Measurements from ENCODE around the gene FLYWCH1.
"Not testable (repeated sequence)": the region's sequence is repeated elsewhere in the genome, so short reads cannot be mapped to it uniquely, and the experiment has no call there.

FLYWCH1 gene

DNA sequence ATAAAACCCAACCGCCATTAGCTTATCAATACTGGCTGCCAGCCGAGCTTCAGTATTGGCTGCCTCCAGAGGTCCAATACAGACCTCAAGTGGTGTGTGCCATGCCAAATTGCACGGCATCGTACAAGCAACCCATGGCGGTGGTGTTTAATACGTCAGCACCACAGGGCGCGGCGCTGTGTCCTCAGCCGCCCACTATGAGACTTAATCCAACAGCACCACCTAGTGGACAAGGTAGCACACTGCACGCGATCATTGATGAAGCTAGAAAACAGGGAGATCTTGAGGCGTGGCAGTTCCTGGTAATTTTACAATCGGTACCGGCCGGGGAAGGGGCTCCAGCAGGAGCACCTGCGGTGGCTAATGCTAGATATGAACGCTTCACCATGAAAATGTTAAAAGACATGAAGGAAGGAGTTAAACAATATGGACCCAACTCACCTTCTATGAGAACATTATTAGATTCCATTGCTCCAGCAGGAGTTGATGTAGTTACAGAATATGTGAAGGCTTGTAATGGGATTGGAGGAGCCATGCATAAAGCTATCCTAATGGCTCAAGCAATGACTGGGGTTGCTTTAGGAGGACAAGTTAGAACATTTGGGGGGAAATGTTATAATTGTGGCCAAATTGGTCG, 15.4 kb downstream of the FLYWCH1 start:
- peak; percentile 76 for DNase-seq (ENCODE audit: low read depth)

DNA sequence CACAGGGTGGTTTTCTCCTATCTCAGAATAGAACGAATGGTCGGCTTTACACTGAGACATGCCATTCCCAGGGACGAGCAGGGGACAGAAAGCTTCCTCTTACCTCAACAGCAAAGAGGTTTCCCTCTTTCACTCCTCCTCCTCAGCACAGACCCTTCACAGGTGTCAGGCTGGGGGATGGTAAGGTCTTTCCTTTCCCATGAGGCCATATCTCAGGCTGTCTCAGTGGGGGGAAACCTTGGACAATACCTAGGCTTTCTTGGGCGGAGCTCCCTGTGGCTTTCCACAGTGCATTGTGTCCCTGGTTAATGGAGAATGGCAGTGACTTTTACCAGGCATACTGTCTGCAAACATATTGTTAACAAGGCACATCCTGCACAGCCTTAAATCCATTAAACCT, 16.4 kb downstream of the FLYWCH1 start:
- not testable (repeated sequence) for DNase-seq (ENCODE audit: low read depth)

DNA sequence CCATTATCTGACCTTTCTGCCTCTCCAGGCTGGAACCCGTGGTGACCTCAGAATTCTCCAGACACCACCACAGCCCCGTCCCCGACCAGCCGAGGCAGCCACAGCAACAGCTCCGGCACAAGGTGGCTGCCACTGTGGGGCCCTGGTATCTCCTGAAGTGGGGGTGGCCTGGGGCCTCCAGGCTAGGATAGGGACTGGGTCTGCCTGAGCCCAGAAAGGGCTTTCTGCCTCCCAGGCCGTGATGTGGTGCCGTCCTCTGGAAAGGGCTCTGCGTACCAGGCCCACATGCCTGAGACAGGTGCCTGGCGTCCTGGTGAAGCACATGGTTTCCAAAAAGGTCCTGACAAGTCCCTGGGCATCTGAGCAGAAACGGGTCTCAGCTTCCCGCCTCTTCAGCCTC, 17.1 kb downstream of the FLYWCH1 start:
- no peak for DNase-seq (ENCODE audit: low read depth)

DNA sequence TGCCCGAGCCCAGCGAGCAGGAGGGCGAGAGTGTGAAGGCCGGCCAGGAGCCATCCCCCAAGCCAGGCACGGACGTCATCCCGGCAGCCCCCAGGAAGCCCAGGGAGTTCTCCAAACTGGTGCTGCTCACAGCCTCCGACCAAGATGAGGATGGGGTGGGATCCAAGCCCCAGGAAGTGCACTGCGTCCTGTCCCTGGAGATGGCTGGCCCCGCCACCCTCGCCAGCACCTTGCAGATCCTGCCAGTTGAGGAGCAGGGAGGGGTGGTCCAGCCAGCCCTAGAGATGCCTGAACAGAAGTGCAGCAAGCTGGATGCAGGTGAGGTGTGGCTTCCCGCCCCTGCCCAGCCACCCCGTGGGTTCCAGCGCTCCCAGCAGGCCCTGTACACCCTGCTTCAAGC, 18.0 kb downstream of the FLYWCH1 start:
- DNase-seq (ENCODE audit: low read depth) = no peak

DNA sequence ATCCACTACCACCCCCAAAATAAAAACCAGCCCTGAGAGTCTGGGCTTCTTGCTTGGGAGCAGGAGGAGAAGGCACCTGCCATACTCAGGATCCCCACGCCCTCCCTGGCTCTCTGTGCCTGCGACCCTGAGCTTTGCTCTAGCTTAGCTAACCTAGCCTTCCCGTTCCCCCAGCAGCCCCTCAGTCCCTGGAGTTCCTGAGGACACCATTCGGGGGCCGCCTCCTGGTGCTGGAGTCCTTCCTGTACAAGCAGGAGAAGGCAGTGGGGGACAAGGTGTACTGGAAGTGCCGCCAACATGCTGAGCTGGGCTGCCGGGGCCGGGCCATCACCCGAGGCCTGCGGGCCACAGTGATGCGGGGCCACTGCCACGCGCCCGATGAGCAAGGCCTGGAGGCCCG, 18.5 kb downstream of the FLYWCH1 start:
- DNase-seq (ENCODE audit: low read depth) = no peak

DNA sequence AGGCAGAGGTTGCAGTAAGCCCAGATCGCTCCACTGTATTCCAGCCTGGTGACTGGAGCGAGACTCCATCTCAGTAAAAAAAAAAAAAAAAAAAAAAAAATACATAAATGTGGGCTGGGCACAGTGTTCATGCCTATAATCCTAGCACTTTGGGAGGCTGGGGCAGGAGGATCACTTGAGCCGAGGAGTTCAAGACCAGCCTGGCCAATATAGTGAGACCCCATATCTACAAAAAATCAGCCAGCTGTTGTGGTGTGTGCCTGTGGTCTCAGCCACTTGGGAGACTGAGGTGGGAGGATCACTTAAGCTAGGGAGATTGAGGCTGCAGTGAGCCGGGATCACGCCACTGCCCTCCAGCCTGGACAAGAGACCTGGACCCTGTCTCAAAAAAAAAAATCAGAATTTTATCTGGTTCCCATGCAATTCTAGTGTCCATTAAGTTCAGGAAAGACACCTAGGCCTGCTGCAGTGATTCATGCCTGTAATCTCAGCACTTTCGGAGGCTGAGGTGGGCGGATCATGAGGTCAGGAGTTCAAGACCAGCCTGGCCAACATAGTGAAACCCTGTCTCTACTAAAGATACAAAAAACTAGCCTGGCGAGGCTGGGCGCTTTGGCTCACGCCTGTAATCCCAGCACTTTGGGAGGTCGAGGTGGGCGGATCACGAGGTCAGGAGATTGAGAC, 19.6 kb downstream of the FLYWCH1 start:
- not testable (repeated sequence) for DNase-seq (ENCODE audit: low read depth)

DNA sequence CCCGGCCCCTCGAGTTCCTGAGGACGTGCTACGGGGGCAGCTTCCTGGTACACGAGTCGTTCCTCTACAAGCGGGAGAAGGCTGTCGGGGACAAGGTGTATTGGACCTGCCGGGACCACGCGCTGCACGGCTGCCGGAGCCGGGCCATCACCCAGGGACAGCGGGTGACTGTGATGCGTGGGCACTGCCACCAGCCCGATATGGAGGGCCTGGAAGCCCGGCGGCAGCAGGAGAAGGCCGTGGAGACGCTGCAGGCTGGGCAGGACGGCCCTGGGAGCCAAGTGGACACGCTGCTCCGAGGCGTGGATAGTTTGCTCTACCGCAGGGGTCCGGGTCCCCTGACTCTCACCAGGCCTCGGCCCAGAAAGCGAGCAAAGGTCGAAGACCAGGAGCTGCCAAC, 21.4 kb downstream of the FLYWCH1 start:
- no peak for DNase-seq (ENCODE audit: low read depth)

DNA sequence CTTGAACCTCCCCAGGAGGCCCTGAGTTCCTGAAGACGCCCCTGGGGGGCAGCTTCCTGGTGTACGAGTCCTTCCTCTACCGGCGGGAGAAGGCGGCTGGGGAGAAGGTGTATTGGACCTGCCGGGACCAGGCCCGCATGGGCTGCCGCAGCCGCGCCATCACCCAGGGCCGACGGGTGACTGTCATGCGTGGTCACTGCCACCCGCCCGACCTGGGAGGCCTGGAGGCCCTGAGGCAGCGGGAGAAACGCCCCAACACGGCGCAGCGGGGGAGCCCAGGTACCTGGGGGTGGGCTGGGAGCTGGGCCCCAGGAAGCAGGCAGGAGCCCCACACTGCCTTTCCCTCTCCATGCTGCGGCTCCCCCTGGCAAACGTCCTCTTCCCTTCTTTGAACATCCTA, 22.0 kb downstream of the FLYWCH1 start:
- no peak for DNase-seq (ENCODE audit: low read depth)

DNA sequence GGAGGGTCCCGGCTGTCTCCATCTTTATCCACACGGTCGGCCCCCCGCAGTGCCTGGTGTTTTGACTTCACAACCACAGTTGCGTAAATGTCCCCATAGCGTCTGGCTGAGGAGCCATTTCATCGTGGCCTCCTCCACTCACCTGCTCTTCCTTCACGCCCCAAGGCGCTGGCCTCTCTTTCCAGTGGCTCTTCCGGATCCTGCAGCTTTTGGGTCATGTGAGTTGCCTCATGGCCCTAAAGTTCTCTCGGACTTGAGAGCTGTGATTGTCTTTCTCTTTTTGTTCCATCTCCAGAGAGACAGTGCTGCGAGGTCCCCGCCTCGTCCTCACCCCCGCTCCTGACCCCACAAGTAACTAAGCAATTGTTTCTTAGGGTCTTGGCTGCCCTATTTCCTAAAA, 22.7 kb downstream of the FLYWCH1 start:
- no peak for DNase-seq (ENCODE audit: low read depth)

DNA sequence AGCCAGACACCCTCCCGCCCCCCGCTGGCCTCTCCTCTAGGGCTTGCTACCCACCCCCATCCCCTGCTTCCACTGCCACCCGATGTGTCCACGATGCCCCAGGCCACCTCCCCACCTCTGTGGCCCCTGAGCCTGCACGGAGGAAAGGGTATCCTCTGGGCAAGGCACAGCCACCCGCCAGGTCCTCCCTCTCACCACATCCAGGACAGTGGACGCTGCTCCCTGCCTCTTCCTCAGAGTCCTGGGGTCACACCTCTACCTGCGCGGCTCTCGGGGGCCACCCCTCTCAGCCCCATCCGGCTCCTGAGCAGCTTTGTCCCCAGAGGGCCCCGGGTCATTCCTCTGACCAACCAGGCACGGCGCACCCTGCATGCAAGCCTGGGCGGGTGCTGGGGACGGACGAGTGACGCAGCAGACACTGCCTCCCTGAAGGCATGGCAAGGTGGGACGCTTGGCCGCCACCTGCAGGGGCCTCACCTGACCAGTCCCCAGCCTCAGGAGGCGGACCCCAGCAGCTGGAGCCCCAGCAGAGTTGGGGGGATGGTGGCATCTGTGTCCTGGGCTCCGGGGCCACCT, 24.8 kb downstream of the FLYWCH1 start:
- no peak for DNase-seq (ENCODE audit: low read depth)

DNA sequence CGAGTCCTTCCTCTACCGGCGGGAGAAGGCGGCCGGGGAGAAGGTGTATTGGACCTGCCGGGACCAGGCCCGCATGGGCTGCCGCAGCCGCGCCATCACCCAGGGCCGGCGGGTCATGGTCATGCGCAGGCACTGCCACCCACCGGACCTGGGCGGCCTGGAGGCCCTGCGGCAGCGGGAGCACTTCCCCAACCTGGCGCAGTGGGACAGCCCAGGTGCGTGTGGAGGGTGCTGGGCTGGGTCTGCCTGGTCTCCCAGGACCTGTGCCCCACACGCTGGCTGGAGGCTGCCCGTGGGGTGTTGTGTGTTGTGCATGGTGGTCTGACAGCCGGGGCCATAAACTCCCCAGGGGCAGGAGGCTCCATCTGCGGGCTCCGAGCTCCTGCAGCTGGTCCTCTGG, 25.4 kb downstream of the FLYWCH1 start:
- no peak for DNase-seq (ENCODE audit: low read depth)

DNA sequence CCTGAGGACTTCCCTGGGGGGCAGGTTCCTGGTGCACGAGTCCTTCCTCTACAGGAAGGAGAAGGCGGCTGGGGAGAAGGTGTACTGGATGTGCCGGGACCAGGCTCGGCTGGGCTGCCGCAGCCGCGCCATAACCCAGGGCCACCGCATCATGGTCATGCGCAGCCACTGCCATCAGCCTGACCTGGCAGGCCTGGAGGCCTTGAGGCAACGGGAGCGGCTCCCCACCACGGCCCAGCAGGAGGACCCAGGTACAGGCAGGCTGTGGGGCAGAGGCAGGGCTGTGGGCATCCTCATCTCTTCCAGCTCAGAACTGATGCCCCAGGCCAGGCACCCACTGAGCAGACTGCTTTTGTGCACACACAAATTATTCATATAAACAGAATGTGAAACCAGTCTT, 26.5 kb downstream of the FLYWCH1 start:
- no peak for DNase-seq (ENCODE audit: low read depth)

DNA sequence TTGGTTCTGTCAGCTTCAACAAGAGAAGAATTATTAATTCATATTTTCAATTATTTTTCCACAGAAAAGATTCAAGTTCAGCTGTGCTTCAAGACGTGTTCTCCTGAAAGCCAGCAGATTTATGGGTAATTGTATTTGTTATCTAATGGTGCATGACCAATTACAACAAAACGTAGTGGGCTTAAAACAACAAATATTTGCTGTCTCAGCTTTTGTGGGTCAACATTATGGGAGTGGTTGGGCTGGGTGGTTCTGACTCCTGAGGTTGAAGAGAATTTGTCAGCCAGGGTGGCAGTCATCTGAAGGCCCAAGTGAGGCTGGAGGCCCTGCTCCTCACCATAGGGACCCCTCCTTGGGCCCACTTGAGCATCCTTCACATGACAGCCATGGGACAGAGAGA, 28.2 kb downstream of the FLYWCH1 start:
- no peak for DNase-seq (ENCODE audit: low read depth)

DNA sequence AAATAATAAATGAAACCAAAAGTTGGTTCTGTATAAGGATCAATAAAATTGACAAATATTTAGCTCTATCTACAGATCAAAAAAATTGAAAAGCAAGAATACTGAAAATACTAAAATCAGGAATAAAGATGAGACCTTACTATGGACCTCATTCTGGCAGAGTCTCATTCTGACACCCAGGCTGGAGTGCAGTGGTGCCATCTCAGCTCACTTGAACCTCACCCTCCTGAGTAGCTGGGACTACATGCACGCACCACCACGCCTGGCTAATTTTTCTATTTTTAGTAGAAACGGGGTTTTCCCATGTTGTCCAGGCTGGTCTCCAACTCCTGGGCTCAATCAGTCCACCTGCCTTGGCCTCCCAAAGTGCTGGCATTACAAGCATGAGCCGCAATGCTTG, 30.3 kb downstream of the FLYWCH1 start:
- DNase-seq (ENCODE audit: low read depth) = no peak

DNA sequence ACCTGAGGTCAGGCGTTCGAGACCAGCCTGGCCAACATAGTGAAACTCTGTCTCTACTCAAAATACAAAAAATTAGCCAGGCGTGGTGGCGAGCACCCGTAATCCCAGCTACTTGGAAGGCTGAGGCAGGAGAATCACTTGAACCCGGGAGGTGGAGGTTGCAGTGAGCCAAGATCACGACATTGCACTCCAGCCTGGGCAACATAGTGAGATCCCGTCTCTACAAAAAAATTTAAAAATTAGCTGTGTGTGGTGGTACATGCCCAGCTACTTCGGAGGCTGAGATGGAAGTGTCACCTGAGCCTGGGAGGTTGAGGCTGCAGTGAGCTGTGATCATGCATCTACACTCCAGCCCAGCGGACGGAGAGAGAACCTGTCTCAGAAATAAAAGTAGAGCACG, 32.0 kb downstream of the FLYWCH1 start:
- not testable (repeated sequence) for DNase-seq (ENCODE audit: low read depth)

DNA sequence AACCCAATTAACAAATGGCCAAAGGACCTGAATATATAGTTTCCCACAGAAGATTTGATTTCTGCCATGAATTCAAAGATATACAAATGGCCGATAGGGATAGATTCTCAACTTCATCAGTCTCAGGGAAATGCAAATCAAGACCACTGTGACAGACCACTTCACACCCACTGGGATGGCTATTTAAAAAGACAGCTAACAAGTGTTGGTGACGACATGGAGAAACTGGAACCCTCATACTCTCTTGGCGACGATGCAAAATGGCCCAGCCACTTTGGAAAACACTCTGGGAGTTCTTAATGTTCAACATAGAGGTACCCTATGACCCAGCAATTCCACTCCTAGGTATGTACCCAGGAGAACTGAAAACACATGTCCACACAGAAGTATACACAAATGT, 34.9 kb downstream of the FLYWCH1 start:
- no peak for DNase-seq (ENCODE audit: low read depth)

DNA sequence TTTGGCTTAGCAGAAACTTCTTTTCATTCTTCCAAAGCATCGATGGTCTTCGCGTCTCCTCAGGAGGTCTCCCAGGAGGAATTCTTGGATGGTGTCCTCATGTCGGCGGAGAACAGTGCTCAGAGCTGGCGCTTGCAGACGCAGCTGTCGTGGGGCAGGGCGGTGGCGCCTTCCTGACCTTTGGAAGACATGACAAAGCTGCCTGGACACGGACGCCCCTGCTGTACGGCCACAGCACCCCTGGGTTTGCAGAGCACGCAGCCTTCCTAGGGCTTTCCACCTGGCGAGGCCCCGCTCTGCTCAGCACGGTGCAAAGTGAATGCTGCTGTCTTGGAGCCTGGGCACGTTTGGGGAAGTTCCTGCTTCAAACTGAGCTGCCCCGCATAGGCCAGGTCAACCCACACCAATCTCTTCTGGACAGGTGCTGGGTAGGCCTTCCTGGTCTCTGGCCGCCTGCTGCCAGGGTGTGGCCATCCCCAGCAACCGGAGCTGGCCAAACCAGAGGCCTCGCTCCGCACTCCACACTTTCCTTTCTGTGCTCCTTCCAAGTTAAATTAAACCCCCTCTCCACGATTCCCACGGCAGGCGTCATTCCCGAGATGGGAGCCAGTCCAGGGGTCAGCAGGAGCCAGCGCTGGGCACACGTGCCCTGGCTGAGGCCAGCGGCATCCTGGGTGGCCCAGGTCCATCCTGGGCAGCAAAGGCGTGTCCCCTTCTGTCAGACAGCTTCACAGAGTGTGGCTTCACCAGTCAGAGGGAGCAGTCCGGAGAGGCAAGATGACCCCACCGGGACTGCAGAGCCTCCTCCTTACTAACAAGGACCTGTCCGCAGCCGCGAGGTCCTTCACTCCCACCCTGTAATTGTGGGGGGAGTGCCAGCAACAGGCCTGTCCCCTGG, 37.3 kb downstream of the FLYWCH1 start:
- DNase-seq (ENCODE audit: low read depth) = no peak

DNA sequence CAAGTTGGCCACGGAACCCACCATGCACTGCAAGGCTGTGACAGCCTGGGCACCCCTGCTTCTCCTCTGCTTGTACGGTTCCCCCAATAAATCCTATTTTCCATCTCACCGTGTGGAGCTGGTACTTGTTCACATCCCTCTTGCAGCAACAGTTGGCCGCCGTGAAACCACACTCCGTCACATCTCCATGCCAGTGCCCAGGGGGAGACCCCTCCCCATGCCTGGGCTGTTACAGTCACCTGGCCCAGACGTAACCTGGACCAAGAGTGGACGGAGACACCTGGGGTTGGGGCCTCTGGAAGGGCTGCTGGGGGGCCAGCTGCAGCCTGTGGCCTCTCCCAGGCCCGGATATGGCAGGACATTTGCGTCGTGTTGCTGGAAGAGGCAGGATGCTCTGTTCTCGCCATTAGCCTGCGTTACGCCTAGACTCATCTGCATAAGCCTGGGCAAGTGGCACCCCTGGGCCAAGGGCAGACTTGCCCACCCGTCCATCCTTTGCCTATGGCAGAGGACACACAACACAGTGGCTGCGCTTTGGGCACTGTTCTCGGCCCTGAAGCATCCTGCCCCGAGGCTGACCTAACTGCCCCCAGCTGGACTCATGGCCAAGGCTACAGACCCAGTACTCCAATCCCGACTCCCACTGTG, 38.1 kb downstream of the FLYWCH1 start:
- DNase-seq (ENCODE audit: low read depth) = no peak

DNA sequence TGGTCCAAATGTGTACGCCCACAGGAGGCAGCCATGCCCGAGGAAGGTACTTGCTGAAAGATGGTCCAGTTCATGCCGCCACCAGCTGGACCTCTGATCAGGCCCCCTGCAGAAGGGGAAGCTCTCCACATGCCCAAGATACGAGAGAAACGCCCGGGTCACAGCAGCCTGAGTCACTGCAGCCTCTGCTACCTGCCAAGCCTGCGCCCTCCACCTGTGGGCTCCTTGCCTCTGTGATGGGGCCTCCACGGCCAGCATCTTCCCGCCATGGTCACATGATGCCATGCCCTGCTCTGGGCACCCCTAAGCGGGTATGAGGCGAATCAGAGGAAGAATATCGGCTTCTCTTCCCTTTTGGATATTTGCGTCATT, 38.6 kb downstream of the FLYWCH1 start:
- DNase-seq (ENCODE audit: low read depth) = no peak

DNA sequence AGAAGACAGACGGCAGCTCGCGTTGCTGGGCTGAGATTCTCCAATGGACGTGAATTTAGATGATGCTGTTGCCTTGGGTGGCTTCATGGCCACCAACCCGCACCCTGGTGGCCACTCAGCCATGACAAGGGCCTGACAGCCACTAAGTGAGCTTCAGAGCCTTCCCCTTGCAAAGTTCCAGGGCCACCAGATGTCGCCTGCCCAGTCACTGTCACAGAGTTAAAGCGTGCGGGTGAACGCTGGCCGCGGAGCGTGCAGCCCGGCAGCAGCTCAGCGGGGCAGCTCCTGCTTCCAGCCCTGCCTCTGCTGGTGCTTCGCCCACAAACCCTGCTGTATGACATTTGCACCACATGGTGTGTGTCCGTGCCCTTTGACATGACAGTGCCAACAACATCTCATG, 39.0 kb downstream of the FLYWCH1 start:
- no peak for DNase-seq (ENCODE audit: low read depth)

DNA sequence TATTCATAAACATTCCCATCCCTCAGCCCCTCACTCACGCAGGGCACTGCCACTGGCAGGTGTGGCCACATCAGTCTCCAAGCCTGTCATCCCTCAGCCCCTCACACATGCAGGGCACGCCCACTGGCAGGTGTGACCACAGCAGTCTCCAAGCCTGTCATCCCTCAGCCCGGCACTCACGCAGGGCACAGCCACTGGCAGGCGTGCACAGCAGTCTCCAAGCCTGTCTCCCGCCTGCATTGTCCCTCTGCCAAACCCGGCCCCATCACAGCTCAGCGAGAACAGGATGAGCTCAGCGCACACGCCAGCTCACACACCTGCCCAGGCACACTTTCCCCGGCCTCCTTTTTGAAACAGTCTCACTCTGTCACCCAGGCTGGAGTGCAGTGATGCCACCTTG, 40.9 kb downstream of the FLYWCH1 start:
- DNase-seq (ENCODE audit: low read depth) = no peak
